ENCODE results near the gene IL13.

IL13 gene

GRCh38 chr5:132669966-132670882 lies 12.3 kb downstream of the IL13 start:
- no peaks in the 10 kb centered on the region for H4K20me1 ChIP-seq (ENCODE audit: insufficient read depth, low read length)
- no peak overlapping the region for H2AFZ ChIP-seq (ENCODE audit: low read depth, low read length)
- DNase-seq (no peak), ATAC-seq (ENCODE audit: insufficient read depth, low read depth) (no peak)
- no peaks in the 10 kb centered on the region for H3K36me3 ChIP-seq (ENCODE audit: insufficient read depth, low read length)
- H3K4me2 ChIP-seq (ENCODE audit: insufficient read depth, low read length), result no peak overlapping the region
- no peaks in the 10 kb centered on the region for H3K27me3 ChIP-seq (ENCODE audit: insufficient read depth, low read length, poor library complexity)
- H3K4me3 ChIP-seq (ENCODE audit: low read depth in 1 of 2, low read length in 2 of 2), result no peak overlapping the region
- H3K9me3 ChIP-seq (ENCODE audit: insufficient read depth, low read length, severe bottlenecking), result no peaks in the 10 kb centered on the region
- H3K79me2 ChIP-seq (ENCODE audit: insufficient read depth, low read length), result no peaks in the 10 kb centered on the region
- H3K9ac ChIP-seq (ENCODE audit: low read depth, low read length), result no peak overlapping the region
- H3K4me1 ChIP-seq (ENCODE audit: insufficient read depth, low read length), result no peaks in the 10 kb centered on the region
- H3K27ac ChIP-seq (ENCODE audit: low read length), result no peak overlapping the region
- no peak for TF ChIP-seq CTCF (IDR thresholded peaks at IDR 0.05; ENCODE audit: borderline replicate concordance, extremely low read depth, low read length, poor library complexity, severe bottlenecking)
- TF ChIP-seq EZH2 (IDR thresholded peaks at IDR 0.05; ENCODE audit: borderline replicate concordance, low read depth, low read length, severe bottlenecking), result no peak

DNA sequence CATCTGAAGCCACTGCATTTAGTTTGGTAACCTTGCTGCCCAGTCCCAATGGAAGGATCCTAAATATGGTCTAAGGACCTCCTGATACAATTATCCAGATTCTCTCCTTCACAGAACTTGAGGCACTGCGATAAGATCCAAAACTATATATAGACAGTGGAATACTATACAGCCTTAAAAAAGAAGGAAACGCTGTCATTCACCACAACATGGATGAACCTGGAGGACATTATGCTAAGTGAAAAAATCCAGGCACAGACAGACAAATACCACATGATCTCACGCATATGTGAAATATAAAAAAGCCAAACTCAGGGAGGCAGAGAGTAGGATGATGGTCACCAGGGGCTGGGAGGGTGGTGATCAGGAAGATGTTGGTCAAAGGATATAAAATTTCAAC lies 13.0 kb downstream of the IL13 start:
- H4K20me1 ChIP-seq (ENCODE audit: insufficient read depth, low read length), result no peaks in the 10 kb centered on the region
- no peak for DNase-seq
- no peak overlapping the region for H3K4me2 ChIP-seq (ENCODE audit: insufficient read depth, low read length)
- TF ChIP-seq EZH2 (IDR thresholded peaks at IDR 0.05; ENCODE audit: borderline replicate concordance, low read depth, low read length, severe bottlenecking), result no peak
- no peak for TF ChIP-seq CTCF (IDR thresholded peaks at IDR 0.05; ENCODE audit: borderline replicate concordance, extremely low read depth, low read length, poor library complexity, severe bottlenecking)
- no peaks in the 10 kb centered on the region for H3K4me1 ChIP-seq (ENCODE audit: insufficient read depth, low read length)
- no peaks in the 10 kb centered on the region for H3K36me3 ChIP-seq (ENCODE audit: insufficient read depth, low read length)
- H3K27me3 ChIP-seq (ENCODE audit: insufficient read depth, low read length, poor library complexity), result no peaks in the 10 kb centered on the region
- no peak for ATAC-seq (ENCODE audit: insufficient read depth, low read depth)
- no peak overlapping the region for H3K9ac ChIP-seq (ENCODE audit: low read depth, low read length)
- H3K79me2 ChIP-seq (ENCODE audit: insufficient read depth, low read length), result no peaks in the 10 kb centered on the region
- no peak overlapping the region for H3K4me3 ChIP-seq (ENCODE audit: low read depth in 1 of 2, low read length in 2 of 2)
- no peaks in the 10 kb centered on the region for H3K9me3 ChIP-seq (ENCODE audit: insufficient read depth, low read length, severe bottlenecking)
- H2AFZ ChIP-seq (ENCODE audit: low read depth, low read length), result no peak overlapping the region
- no peak overlapping the region for H3K27ac ChIP-seq (ENCODE audit: low read length)

DNA sequence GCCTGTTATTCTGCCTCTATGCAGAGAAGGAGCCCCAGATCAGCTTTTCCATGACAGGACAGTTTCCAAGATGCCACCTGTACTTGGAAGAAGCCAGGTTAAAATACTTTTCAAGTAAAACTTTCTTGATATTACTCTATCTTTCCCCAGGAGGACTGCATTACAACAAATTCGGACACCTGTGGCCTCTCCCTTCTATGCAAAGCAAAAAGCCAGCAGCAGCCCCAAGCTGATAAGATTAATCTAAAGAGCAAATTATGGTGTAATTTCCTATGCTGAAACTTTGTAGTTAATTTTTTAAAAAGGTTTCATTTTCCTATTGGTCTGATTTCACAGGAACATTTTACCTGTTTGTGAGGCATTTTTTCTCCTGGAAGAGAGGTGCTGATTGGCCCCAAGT lies 15.5 kb downstream of the IL13 start:
- Histone ChIP-seq H3K4me1 (ENCODE audit: insufficient read depth, low read length) (no peaks in the 10 kb centered on the region), H3K9me3 (ENCODE audit: insufficient read depth, low read length, severe bottlenecking) (no peaks in the 10 kb centered on the region), H2AFZ (ENCODE audit: low read depth, low read length) (no peak overlapping the region), H3K9ac (ENCODE audit: low read depth, low read length) (no peak overlapping the region), H3K27me3 (ENCODE audit: insufficient read depth, low read length, poor library complexity) (no peaks in the 10 kb centered on the region), H3K36me3 (ENCODE audit: insufficient read depth, low read length) (no peaks in the 10 kb centered on the region), H3K4me2 (ENCODE audit: insufficient read depth, low read length) (no peak overlapping the region), H3K27ac (ENCODE audit: low read length) (no peak overlapping the region), H3K79me2 (ENCODE audit: insufficient read depth, low read length) (no peaks in the 10 kb centered on the region), H3K4me3 (ENCODE audit: low read depth in 1 of 2, low read length in 2 of 2) (no peak overlapping the region), H4K20me1 (ENCODE audit: insufficient read depth, low read length) (no peaks in the 10 kb centered on the region)
- DNase-seq (no peak), ATAC-seq (ENCODE audit: insufficient read depth, low read depth) (no peak)
- TF ChIP-seq EZH2 (IDR thresholded peaks at IDR 0.05; ENCODE audit: borderline replicate concordance, low read depth, low read length, severe bottlenecking), result no peak
- TF ChIP-seq CTCF (IDR thresholded peaks at IDR 0.05; ENCODE audit: borderline replicate concordance, extremely low read depth, low read length, poor library complexity, severe bottlenecking), result no peak
